Activated CD8-positive, alpha-beta T cell treated with anti-CD3 and anti-CD28 coated beads for 36 hours (primary cell): ENCODE measurements around the gene IQGAP3. TPM values are rescaled to one million over a fixed set of nuclear protein-coding genes. Genes with fewer than 3 reads are reported as not detected.

Source experiments
- ATAC-seq: fragments of 200-7000 bp; cut with Tn5 transposase; one replicate; pipeline ENCODE4 v1.10.0; 2021; ENCODE audit warnings: mild to moderate bottlenecking, moderate library complexity
- CTCF ChIA-PET: fragments of 350-600 bp; sonication (Branson Sonifier 250); formaldehyde crosslinking; loops from one replicate; lab custom pipeline; 2021; ENCODE audit warnings: antibody characterized with exemption; lab: Charles Lee
- POLR2A ChIA-PET: fragments of 350-600 bp; sonication (Branson Sonifier 250); formaldehyde crosslinking; loops from one replicate; lab custom pipeline; 2021; ENCODE audit warnings: antibody characterized with exemption; lab: Charles Lee
- DNase-seq: peaks from one replicate; pipeline ENCODE4 v3.0.0-alpha.2; 2020
- H3K27ac Mint-ChIP-seq: one replicate; pipeline ENCODE4 v1.8.0; 2021; ENCODE audit warnings: mild to moderate bottlenecking, mixed read lengths
- H3K27me3 Mint-ChIP-seq: one replicate; pipeline ENCODE4 v1.8.0; 2021; ENCODE audit warnings: mixed read lengths
- H3K36me3 Mint-ChIP-seq: one replicate; pipeline ENCODE4 v1.8.0; 2021; ENCODE audit warnings: low read depth, mixed read lengths
- H3K4me1 Mint-ChIP-seq: one replicate; pipeline ENCODE4 v1.8.0; 2021; ENCODE audit warnings: low read depth, mixed read lengths
- H3K4me3 Mint-ChIP-seq: one replicate; pipeline ENCODE4 v1.8.0; 2021; ENCODE audit warnings: mild to moderate bottlenecking, moderate library complexity, mixed read lengths
- H3K9me3 Mint-ChIP-seq: one replicate; pipeline ENCODE4 v1.8.0; 2021; ENCODE audit warnings: mixed read lengths
- CTCF ChIP-seq: fragments of 200-600 bp; IDR thresholded peaks from one replicate; pipeline ENCODE4 v1.8.0; 2022; ENCODE audit warnings: antibody characterized with exemption, mild to moderate bottlenecking
- intact Hi-C: fragments of 100-400 bp; cut with micrococcal nuclease; formaldehyde crosslinking; loops from one replicate; pipeline ENCODE4 v1.10.0; 2022
- total RNA-seq, 2 experiments: library from RNA; stranded (reverse); gene quantifications; one replicate each; pipeline ENCODE4 v1.2.3, GENCODE V29; 2021

Gene IQGAP3
- total RNA-seq, 2 experiments from 2014 or later = 14.4 to 14.9 TPM

- no peak overlapping the region for H3K4me3 Mint-ChIP-seq
- H3K9me3 Mint-ChIP-seq = no peaks in the 10 kb centered on the region
- H3K27me3 Mint-ChIP-seq = no peaks in the 10 kb centered on the region
- no peak overlapping the region for H3K27ac Mint-ChIP-seq
- TF ChIP-seq CTCF = no peak
- H3K4me1 Mint-ChIP-seq = peaks cover 16% of the 10 kb centered on the region
- intact Hi-C loops = no loop called here
- peaks cover 5% of the 10 kb centered on the region for H3K36me3 Mint-ChIP-seq
- ChIA-PET POLR2A (interaction anchor here (0.8 to 1.4 kb wide), 3 partner anchors 9 to 24 kb away, joined by 3 read pairs; no protein-coding TSS in a partner anchor), CTCF (interaction anchor here (1.6 to 1.9 kb wide), 3 partner anchors 11 to 51 kb away, joined by 4 to 7 read pairs (median 6); no protein-coding TSS in a partner anchor)
- ATAC-seq (no peak), DNase-seq (no peak)
These were observed 40.0 kb downstream of the IQGAP3 start for GRCh38 chr1:156532374-156532773.

- DNase-seq (no peak), ATAC-seq (no peak)
- ChIA-PET POLR2A (no interaction called here), CTCF (interaction anchor here (1.0 kb wide), 1 partner anchor 49 kb away, joined by 3 read pairs; no protein-coding TSS in a partner anchor)
- H3K9me3 Mint-ChIP-seq = no peaks in the 10 kb centered on the region
- no peaks in the 10 kb centered on the region for H3K27me3 Mint-ChIP-seq
- intact Hi-C loops = no loop called here
- H3K36me3 Mint-ChIP-seq = peaks cover 8% of the 10 kb centered on the region
- no peak for TF ChIP-seq CTCF
- H3K27ac Mint-ChIP-seq = no peak overlapping the region
- peaks cover 31% of the 10 kb centered on the region for H3K4me1 Mint-ChIP-seq
- no peak overlapping the region for H3K4me3 Mint-ChIP-seq
These were observed 42.4 kb downstream of the IQGAP3 start for GRCh38 chr1:156530006-156530405.

- intact Hi-C loops = no loop called here
- ATAC-seq (no peak), DNase-seq (no peak)
- no peak overlapping the region for H3K4me3 Mint-ChIP-seq
- ChIA-PET POLR2A (interaction anchor here (0.6 kb wide), 1 partner anchor 14 kb away, joined by 3 read pairs; no protein-coding TSS in a partner anchor), CTCF (interaction anchor here (1.2 to 2.1 kb wide), 3 partner anchors 15 to 73 kb away, joined by 3 to 21 read pairs (median 4); no protein-coding TSS in a partner anchor)
- no peaks in the 10 kb centered on the region for H3K27me3 Mint-ChIP-seq
- peaks cover 8% of the 10 kb centered on the region for H3K36me3 Mint-ChIP-seq
- no peak for TF ChIP-seq CTCF
- H3K9me3 Mint-ChIP-seq = no peaks in the 10 kb centered on the region
- H3K4me1 Mint-ChIP-seq = peaks cover 41% of the 10 kb centered on the region
- H3K27ac Mint-ChIP-seq = no peak overlapping the region
These were observed 43.4 kb downstream of the IQGAP3 start for GRCh38 chr1:156528875-156529425.

GRCh38 chr1:156528231-156528630, 44.1 kb downstream of the IQGAP3 start:
- Mint-ChIP-seq H3K36me3 (peaks cover 8% of the 10 kb centered on the region), H3K4me3 (peak overlapping the region; percentile 20), H3K27me3 (no peaks in the 10 kb centered on the region), H3K27ac (peak overlapping the region; percentile 26), H3K4me1 (peaks cover 43% of the 10 kb centered on the region), H3K9me3 (no peaks in the 10 kb centered on the region)
- TF ChIP-seq CTCF = no peak
- intact Hi-C loops = no loop called here
- ATAC-seq (no peak), DNase-seq (no peak)
- ChIA-PET CTCF (interaction anchor here (0.8 to 2.1 kb wide), 8 partner anchors 8 to 198 kb away, joined by 3 to 21 read pairs (median 4); no protein-coding TSS in a partner anchor), POLR2A (no interaction called here)

- Mint-ChIP-seq H3K4me1 (peaks cover 43% of the 10 kb centered on the region), H3K27ac (no peak overlapping the region), H3K27me3 (no peaks in the 10 kb centered on the region), H3K36me3 (peaks cover 8% of the 10 kb centered on the region), H3K4me3 (no peak overlapping the region), H3K9me3 (no peaks in the 10 kb centered on the region)
- DNase-seq = no peak
- TF ChIP-seq CTCF = no peak
- intact Hi-C loops = no loop called here
- POLR2A ChIA-PET = no interaction called here
- ATAC-seq = no peak
- CTCF ChIA-PET = interaction anchor here (0.8 to 2.1 kb wide), 7 partner anchors 8 to 199 kb away, joined by 3 to 21 read pairs (median 3); no protein-coding TSS in a partner anchor
These were observed 44.8 kb downstream of the IQGAP3 start for GRCh38 chr1:156527584-156527983.
